Lower leg skin (tissue), 3 donors: ENCODE measurements around the gene ASCL1.

Experiments
- CTCF ChIP-seq, 3 donors: fragments of 450-650 bp; IDR thresholded peaks; one replicate each; pipeline ENCODE4 v1.5.1; 2016; ENCODE audit warnings: antibody characterized with exemption in 3 of 3, mild to moderate bottlenecking in 3 of 3, moderate library complexity in 2 of 3
- POLR2A ChIP-seq, 2 donors: fragments of 450-650 bp; IDR thresholded peaks; one replicate each; pipeline ENCODE4 v1.6.1; 2016 to 2017; ENCODE audit warnings: antibody characterized with exemption in 2 of 2, mild to moderate bottlenecking in 1 of 2, moderate library complexity in 1 of 2

- TF ChIP-seq POLR2A (IDR thresholded peaks at IDR 0.05), result no peak
- TF ChIP-seq CTCF (IDR thresholded peaks at IDR 0.05), result no peak
Observed at GRCh38 chr12:102962986-102963385, 5.5 kb downstream of the ASCL1 start.
